NB4 (cell line): ENCODE measurements around the gene HDAC1.
"Not testable (repeated sequence)": the region's sequence is repeated elsewhere in the genome, so short reads cannot be mapped to it uniquely, and the experiment has no call there.

Experiments used
- DNase-seq: peaks from one replicate; pipeline ENCODE4 v3.0.0; 2010; ENCODE audit warnings: low read depth
- H3K4me3 ChIP-seq: one replicate; pipeline ENCODE4 v1.5.1; 2011; ENCODE audit warnings: mild to moderate bottlenecking, low read depth, low read length, moderate library complexity
- MAX ChIP-seq: IDR thresholded peaks from 2 replicates; pipeline ENCODE4 v1.6.1; 2011; ENCODE audit warnings: low read depth, low read length
- MYC ChIP-seq: IDR thresholded peaks from 2 replicates; pipeline ENCODE4 v1.6.1; 2011; ENCODE audit warnings: low read depth, low read length
- POLR2A ChIP-seq: IDR thresholded peaks from 2 replicates; pipeline ENCODE4 v1.6.1; 2011; ENCODE audit warnings: mild to moderate bottlenecking; ENCODE audit not compliant: insufficient read length; ENCODE audit errors: extremely low read depth
- TF ChIP-seq, protein P1 (sequence below): IDR thresholded peaks from one replicate; pipeline ENCODE4 v1.5.1; 2012; ENCODE audit warnings: low read depth, low read length

HDAC1 gene

GRCh38 chr1:32351399-32352238 lies 59.7 kb downstream of the HDAC1 start:
- H3K4me3 ChIP-seq, result peak overlapping the region; percentile 57
- peak; percentile 49 for TF ChIP-seq POLR2A
- no peak for TF ChIP-seq MAX
- no peak for TF ChIP-seq MYC
- TF ChIP-seq, protein P1, sequence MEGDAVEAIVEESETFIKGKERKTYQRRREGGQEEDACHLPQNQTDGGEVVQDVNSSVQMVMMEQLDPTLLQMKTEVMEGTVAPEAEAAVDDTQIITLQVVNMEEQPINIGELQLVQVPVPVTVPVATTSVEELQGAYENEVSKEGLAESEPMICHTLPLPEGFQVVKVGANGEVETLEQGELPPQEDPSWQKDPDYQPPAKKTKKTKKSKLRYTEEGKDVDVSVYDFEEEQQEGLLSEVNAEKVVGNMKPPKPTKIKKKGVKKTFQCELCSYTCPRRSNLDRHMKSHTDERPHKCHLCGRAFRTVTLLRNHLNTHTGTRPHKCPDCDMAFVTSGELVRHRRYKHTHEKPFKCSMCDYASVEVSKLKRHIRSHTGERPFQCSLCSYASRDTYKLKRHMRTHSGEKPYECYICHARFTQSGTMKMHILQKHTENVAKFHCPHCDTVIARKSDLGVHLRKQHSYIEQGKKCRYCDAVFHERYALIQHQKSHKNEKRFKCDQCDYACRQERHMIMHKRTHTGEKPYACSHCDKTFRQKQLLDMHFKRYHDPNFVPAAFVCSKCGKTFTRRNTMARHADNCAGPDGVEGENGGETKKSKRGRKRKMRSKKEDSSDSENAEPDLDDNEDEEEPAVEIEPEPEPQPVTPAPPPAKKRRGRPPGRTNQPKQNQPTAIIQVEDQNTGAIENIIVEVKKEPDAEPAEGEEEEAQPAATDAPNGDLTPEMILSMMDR, result no peak
- peak; percentile 91 for DNase-seq

- H3K4me3 ChIP-seq, result peak overlapping the region; percentile 44
- TF ChIP-seq, protein P1, result no peak
- no peak for TF ChIP-seq MYC
- TF ChIP-seq POLR2A, result no peak
- TF ChIP-seq MAX, result no peak
- DNase-seq, result no peak
Measured at GRCh38 chr1:32352239-32352745, 60.4 kb downstream of the HDAC1 start.

- no peak for DNase-seq
- TF ChIP-seq MYC (no peak), POLR2A (no peak), MAX (no peak)
- TF ChIP-seq, protein P1, result no peak
- no peak overlapping the region for H3K4me3 ChIP-seq
Measured at GRCh38 chr1:32352831-32353383, 61.0 kb downstream of the HDAC1 start.

DNA sequence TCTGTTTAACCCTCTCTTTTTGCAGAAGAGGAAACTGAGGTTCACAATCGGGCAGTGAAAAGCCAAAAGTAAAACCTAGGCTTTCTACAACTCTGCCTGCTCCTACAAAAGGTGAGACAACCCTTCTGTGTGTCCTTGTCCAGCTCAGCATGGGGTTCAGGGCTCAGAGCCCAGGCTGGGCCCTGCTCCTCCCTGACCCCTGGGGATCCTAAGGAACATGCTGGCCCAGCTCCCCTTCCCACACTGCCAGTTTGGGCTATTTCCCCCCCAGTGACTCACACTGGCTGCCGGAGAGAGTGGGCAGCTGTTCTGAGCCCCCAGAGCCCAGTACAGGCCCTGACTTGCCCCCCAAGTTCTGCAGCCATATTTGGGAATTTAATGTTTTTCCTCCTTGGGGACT lies 61.5 kb downstream of the HDAC1 start:
- TF ChIP-seq MYC, result no peak
- TF ChIP-seq POLR2A, result no peak
- no peak for TF ChIP-seq MAX
- TF ChIP-seq, protein P1, result no peak
- no peak for DNase-seq
- no peak overlapping the region for H3K4me3 ChIP-seq

GRCh38 chr1:32353886-32354570 lies 62.1 kb downstream of the HDAC1 start:
- no peak overlapping the region for H3K4me3 ChIP-seq
- peak; percentile 47 for DNase-seq
- TF ChIP-seq MYC, result no peak
- no peak for TF ChIP-seq POLR2A
- TF ChIP-seq, protein P1, result no peak
- TF ChIP-seq MAX, result no peak

GRCh38 chr1:32355778-32356177 lies 63.9 kb downstream of the HDAC1 start:
- not testable (repeated sequence) for H3K4me3 ChIP-seq, DNase-seq
